GM19395 (cell line): Measurements from ENCODE around the gene ARMC9.
A peak's percentile ranks its signal among the peaks of the same experiment; 100 is the strongest.
"Not testable (repeated sequence)": the region's sequence is repeated elsewhere in the genome, so short reads cannot be mapped to it uniquely, and the experiment has no call there.

Experiments used
- ATAC-seq: cut with Tn5 transposase; IDR thresholded peaks from one replicate; pipeline ENCODE4 v1.9.1; 2021; ENCODE audit warnings: mild to moderate bottlenecking, moderate library complexity; ENCODE audit not compliant: unreplicated experiment

ARMC9 gene

GRCh38 chr2:231182513-231182899 is 15.9 kb upstream of the ARMC9 start:
- peak; percentile 35 for ATAC-seq

GRCh38 chr2:231183851-231184250 is 14.6 kb upstream of the ARMC9 start:
- no peak for ATAC-seq

GRCh38 chr2:231184319-231184718 is 14.1 kb upstream of the ARMC9 start:
- ATAC-seq = no peak

GRCh38 chr2:231185050-231185725 is 13.2 kb upstream of the ARMC9 start:
- no peak for ATAC-seq

GRCh38 chr2:231185886-231186285 is 12.5 kb upstream of the ARMC9 start:
- no peak for ATAC-seq

- no peak for ATAC-seq
Measured at GRCh38 chr2:231186325-231186724, 12.1 kb upstream of the ARMC9 start.

- no peak for ATAC-seq
Measured at GRCh38 chr2:231187736-231188505, 10.5 kb upstream of the ARMC9 start.

GRCh38 chr2:231188506-231189170 is 9.8 kb upstream of the ARMC9 start:
- no peak for ATAC-seq

GRCh38 chr2:231189171-231189530 is 9.3 kb upstream of the ARMC9 start:
- ATAC-seq = no peak

GRCh38 chr2:231189571-231190495 is 8.6 kb upstream of the ARMC9 start:
- no peak for ATAC-seq

GRCh38 chr2:231190531-231191197 is 7.8 kb upstream of the ARMC9 start:
- no peak for ATAC-seq

- ATAC-seq = no peak
Measured at GRCh38 chr2:231191896-231192872, 6.2 kb upstream of the ARMC9 start.

GRCh38 chr2:231193216-231193615 is 5.2 kb upstream of the ARMC9 start:
- no peak for ATAC-seq

- no peak for ATAC-seq
Measured at GRCh38 chr2:231196592-231196991, 1.8 kb upstream of the ARMC9 start.

- ATAC-seq = not testable (repeated sequence)
Measured at GRCh38 chr2:231197196-231197595, 1.2 kb upstream of the ARMC9 start.

GRCh38 chr2:231197706-231198290 is 633 bp upstream of the ARMC9 start:
- no peak for ATAC-seq

- ATAC-seq = no peak
Measured at GRCh38 chr2:231199219-231199618, 788 bp downstream of the ARMC9 start.

- no peak for ATAC-seq
Measured at GRCh38 chr2:231200805-231201474, 2.5 kb downstream of the ARMC9 start.
